Choroid plexus epithelial cell (primary cell): ENCODE results near the gene P2RY6.

Source experiments
- DNase-seq: peaks from one replicate; pipeline ENCODE4 v3.0.0-alpha.2; 2010; ENCODE audit warnings: low read depth
- H3K4me3 ChIP-seq: 2 replicates; pipeline ENCODE4 v1.5.1; 2011; ENCODE audit warnings: low read depth, mild to moderate bottlenecking, control low read depth, low read length, moderate library complexity
- CTCF ChIP-seq: conservative IDR thresholded peaks from 2 replicates; pipeline ENCODE4 v1.5.1; 2011; ENCODE audit warnings: low read depth, mild to moderate bottlenecking, control low read depth, inconsistent platforms, low read length, moderate library complexity

The P2RY6 gene

DNA sequence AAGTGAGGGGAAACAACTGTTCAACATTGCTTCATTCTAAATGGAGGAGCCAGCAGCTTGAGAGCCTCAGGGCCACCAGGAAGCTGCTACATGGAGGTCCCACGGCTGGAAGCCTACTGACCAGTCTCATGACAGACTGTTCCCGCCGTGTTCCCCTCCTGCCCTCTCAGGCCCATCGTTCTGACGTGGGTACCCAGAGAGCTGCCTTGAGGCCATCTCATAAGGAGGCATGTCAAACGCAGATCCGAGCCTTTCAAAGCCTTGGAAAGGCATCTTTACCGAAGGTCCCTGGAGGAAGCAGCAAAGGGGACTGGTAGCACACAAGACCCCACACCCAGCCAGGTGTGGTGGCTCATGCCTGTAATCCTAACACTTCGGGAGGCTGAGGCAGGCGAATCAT lies 27.6 kb downstream of the P2RY6 start:
- DNase-seq: no peak
- H3K4me3 ChIP-seq: no peak overlapping the region
- no peak for TF ChIP-seq CTCF

GRCh38 chr11:73306069-73306841 lies 34.1 kb downstream of the P2RY6 start:
- TF ChIP-seq CTCF: peak; percentile 38
- H3K4me3 ChIP-seq: no peak overlapping the region
- DNase-seq: no peak

- DNase-seq: no peak
- TF ChIP-seq CTCF: no peak
- H3K4me3 ChIP-seq: peak overlapping the region; percentile 50
Measured at GRCh38 chr11:73306977-73307322, 34.8 kb downstream of the P2RY6 start.

- peak; percentile 91 for TF ChIP-seq CTCF
- peak; percentile 99 for DNase-seq
- peak overlapping the region; percentile 81 for H3K4me3 ChIP-seq
Measured at GRCh38 chr11:73307323-73308002, 35.3 kb downstream of the P2RY6 start.

DNA sequence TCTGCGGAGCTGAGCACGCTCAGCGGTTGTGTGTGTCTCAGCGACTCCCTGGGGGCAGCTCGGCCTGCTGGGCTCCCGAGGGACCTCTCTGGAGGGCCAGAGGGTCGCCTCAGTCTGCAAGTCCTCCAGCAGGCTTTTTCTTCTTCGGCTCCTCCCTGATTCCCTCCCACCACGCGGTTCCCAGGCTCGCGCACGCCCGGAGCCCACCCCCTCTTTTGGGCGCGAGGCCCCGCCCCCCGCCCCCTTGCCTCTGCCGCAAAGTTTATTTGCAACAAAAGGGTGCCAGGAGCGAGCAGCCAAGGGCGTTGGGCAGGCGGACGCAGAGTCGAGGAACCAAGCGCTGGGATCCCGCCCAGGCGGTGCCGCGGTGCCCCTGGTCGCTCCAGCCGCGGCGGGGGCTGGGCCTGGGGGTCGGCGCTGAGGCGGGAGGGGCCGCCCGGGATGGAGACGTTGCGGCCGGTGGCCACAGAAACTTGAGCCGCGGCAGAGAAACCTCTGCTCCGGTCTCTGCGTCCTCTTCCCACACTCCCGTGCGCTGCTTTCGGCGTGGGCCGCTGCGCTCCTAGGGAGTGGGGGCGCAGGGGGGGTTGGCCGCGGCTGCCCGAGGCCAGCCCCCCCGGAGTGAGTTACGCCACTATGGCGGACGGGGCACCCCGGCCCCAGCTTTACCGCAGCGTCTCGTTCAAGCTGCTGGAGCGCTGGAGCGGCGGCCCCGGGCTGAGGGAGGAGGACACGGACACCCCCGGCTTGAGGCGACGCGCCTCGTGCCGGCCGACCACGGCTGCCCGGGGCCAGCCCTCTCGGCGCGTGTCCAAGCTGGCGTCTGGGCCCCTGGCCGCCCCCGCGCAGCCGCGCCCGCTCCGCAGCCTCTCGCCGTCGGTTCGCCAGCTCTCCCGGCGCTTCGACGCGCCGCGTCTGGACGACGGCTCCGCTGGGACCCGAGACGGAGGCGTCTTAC lies 36.1 kb downstream of the P2RY6 start, which contains the start of gene ARHGEF17:
Gene ARHGEF17, plus strand, starts transcription at position 274 of the 958 bp plus-strand sequence. Its CDS starts 363 bp downstream, at position 637.
- peak; percentile 86 for DNase-seq
- TF ChIP-seq CTCF: no peak
- peak within 1 kb of the TSS; percentile 81 for H3K4me3 ChIP-seq

DNA sequence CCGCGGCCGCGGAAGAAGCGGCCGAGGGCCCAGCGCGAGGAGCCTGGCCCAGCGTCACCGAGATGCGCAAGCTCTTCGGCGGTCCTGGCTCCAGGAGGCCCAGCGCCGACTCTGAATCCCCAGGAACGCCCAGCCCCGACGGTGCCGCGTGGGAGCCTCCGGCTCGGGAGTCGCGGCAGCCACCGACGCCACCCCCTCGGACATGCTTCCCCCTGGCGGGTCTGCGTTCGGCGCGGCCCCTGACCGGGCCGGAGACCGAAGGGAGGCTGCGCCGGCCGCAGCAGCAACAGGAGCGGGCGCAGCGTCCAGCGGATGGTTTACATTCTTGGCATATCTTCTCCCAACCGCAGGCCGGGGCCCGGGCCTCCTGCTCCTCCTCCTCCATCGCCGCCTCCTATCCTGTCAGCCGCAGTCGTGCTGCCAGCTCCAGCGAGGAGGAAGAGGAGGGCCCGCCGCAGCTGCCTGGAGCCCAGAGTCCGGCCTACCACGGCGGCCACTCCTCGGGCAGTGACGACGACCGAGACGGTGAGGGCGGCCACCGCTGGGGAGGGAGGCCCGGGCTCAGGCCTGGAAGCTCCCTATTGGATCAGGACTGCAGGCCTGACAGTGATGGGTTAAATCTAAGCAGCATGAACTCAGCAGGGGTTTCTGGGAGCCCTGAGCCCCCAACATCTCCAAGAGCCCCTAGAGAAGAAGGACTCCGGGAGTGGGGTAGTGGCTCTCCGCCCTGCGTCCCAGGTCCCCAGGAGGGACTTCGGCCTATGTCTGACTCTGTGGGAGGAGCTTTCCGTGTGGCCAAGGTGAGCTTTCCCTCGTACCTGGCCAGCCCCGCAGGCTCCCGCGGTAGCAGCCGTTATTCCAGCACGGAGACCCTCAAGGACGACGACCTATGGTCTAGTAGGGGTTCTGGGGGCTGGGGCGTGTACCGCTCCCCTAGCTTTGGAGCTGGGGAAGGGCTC lies 37.1 kb downstream of the P2RY6 start:
- no peak for TF ChIP-seq CTCF
- peak overlapping the region; percentile 81 for H3K4me3 ChIP-seq
- DNase-seq: peak; percentile 99
